AG04449 (cell line): ENCODE results near the gene SREK1IP1.

Source experiments
- CTCF ChIA-PET: fragments of 350-600 bp; formaldehyde crosslinking; extraction: SDS; loops from one replicate; lab custom pipeline; 2021; ENCODE audit warnings: antibody characterized with exemption; lab: Yijun Ruan, JAX
- POLR2A ChIA-PET: fragments of 400-600, 350-600 bp; formaldehyde crosslinking; extraction: SDS; loops from one replicate; lab custom pipeline; 2020; ENCODE audit warnings: antibody characterized with exemption, inconsistent platforms; lab: Yijun Ruan, JAX
- DNase-seq: peaks from one replicate; pipeline ENCODE4 v3.0.0-alpha.2; 2010; ENCODE audit warnings: low read depth, low spot score
- H3K4me3 ChIP-seq: 2 replicates; pipeline ENCODE4 v1.5.1; 2011; ENCODE audit warnings: low read depth, mild to moderate bottlenecking, control low read depth, low read length
- CTCF ChIP-seq: IDR thresholded peaks from one replicate; pipeline ENCODE4 v1.5.1; 2011; ENCODE audit warnings: mild to moderate bottlenecking, moderate library complexity, low read length, control low read depth, inconsistent platforms; ENCODE audit not compliant: insufficient read depth; ENCODE audit errors: missing control alignments

SREK1IP1 gene

GRCh38 chr5:64789457-64789856 is 21.0 kb upstream of the SREK1IP1 start:
- ChIA-PET POLR2A (no interaction called here), CTCF (interaction anchor here (0.6 to 9.3 kb wide), 3 partner anchors 9 to 180 kb away, joined by 3 to 280 read pairs (median 3); no protein-coding TSS in a partner anchor)
- TF ChIP-seq CTCF = no peak
- DNase-seq = no peak
- no peak overlapping the region for H3K4me3 ChIP-seq

DNA sequence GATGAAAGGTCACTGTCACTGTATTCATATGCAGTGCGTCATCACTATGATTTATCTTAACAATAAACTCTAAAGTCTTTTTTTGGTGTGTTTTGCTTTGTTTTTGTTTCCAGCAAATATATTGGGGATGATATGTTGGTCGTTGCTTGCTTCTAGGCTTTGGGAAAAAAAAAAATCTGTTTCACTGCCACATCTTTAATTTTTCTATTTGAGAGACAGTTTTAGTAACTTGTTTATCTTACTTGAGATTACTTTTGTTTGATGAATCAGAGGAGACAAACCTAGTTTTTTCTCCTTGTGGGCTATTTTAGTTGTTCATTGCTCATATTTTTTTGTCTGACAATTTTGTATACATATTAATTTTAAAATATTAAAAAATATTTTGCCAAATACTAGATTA is 19.7 kb upstream of the SREK1IP1 start:
- ChIA-PET POLR2A (no interaction called here), CTCF (interaction anchor here (1.3 to 9.3 kb wide), 5 partner anchors 10 to 559 kb away, joined by 3 to 280 read pairs (median 5); no protein-coding TSS in a partner anchor)
- no peak for TF ChIP-seq CTCF
- no peak overlapping the region for H3K4me3 ChIP-seq
- DNase-seq = no peak

DNA sequence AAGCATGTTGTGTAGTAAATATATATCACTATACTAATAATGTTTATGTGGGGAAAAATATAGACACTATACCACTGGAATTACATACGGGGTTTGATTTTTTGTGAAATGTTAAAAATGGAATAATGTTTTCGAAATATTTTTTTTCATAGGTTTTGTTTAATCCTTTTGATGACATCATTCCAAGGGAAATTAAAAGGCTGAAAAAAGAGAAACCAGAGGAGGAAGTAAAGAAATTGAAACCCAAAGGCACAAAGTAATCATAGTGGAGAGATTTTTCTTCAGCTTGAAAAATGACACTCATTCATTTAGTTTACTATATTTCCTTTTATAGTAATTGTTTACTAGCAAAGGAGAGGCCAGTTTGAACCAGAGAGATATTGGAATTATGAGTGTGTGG is 17.9 kb upstream of the SREK1IP1 start:
- no peak for TF ChIP-seq CTCF
- ChIA-PET CTCF (interaction anchor here (1.2 to 9.3 kb wide), 7 partner anchors 11 to 558 kb away, joined by 3 to 280 read pairs (median 5); no protein-coding TSS in a partner anchor), POLR2A (no interaction called here)
- no peak overlapping the region for H3K4me3 ChIP-seq
- DNase-seq = no peak

DNA sequence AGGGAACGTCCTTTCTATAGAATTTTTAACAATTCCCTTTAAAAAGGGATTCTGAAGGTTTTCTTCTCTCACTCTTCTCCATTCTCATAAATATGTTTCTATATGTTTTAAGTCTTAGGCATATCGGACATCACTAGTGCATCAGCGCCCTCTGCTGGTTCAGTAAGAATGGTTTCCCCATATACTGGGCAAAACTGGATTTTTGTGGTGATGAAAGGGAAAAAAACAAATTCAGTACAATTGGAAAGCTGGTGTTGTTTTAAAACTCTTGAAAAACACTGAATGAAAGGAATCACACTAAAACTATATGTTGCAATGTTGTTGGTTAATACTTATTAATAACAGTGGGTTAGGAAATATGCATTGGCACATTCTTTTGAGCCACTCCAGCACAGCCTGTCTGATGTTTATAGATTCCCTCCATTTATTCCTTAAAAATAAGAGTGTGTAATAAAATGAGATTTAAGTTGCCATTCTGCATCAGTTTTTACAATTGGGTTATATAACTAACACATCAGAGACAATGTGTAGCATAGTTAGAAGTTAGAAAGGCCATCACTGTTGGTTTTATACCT is 16.0 kb upstream of the SREK1IP1 start:
- CTCF ChIA-PET = interaction anchor here (0.7 to 9.3 kb wide), 23 partner anchors 9 to 702 kb away, joined by 3 to 280 read pairs (median 5); partner anchors contain the start of genes ADAMTS6, CWC27 and SREK1IP1
- no peak overlapping the region for H3K4me3 ChIP-seq
- peak; percentile 65 for TF ChIP-seq CTCF
- DNase-seq = peak; percentile 49
- POLR2A ChIA-PET = no interaction called here

GRCh38 chr5:64775291-64775690 is 6.8 kb upstream of the SREK1IP1 start:
- ChIA-PET POLR2A (no interaction called here), CTCF (interaction anchor here (0.8 to 12.9 kb wide), 5 partner anchors 7 to 140 kb away, joined by 3 to 96 read pairs (median 8); no protein-coding TSS in a partner anchor)
- no peak for DNase-seq
- no peak for TF ChIP-seq CTCF
- H3K4me3 ChIP-seq = no peak overlapping the region

GRCh38 chr5:64773533-64773932 is 5.0 kb upstream of the SREK1IP1 start:
- CTCF ChIA-PET = interaction anchor here (2.0 to 12.9 kb wide), 3 partner anchors 9 to 138 kb away, joined by 4 to 96 read pairs (median 27); no protein-coding TSS in a partner anchor
- no peak overlapping the region for H3K4me3 ChIP-seq
- POLR2A ChIA-PET = no interaction called here
- TF ChIP-seq CTCF = no peak
- DNase-seq = no peak
